CD4-positive, alpha-beta T cell treated with Interferon gamma for 1 hour (primary cell): ENCODE data around the gene ZNF790.

ENCODE experiments used
- DNase-seq: peaks from one replicate; pipeline ENCODE4 v3.0.0-alpha.2; 2020

ZNF790 gene

GRCh38 chr19:36837906-36838783, at the start of gene ZNF790:
TSS of gene ZNF790 (minus strand) at chr19:36838387. CDS start at chr19:36825619, 12,768 bp downstream.
- peak; percentile 86 for DNase-seq

GRCh38 chr19:36876993-36877938, 39.1 kb upstream of the ZNF790 start:
- DNase-seq, result no peak

GRCh38 chr19:36851898-36852297, 13.7 kb upstream of the ZNF790 start:
- DNase-seq, result no peak

- peak; percentile 87 for DNase-seq
Measured at GRCh38 chr19:36850559-36851442, 12.6 kb upstream of the ZNF790 start, which contains the start of gene ZNF345. TSS of gene ZNF345 (plus strand) at chr19:36850876. CDS start at chr19:36876831, 25,955 bp downstream.

GRCh38 chr19:36849701-36850558, 11.7 kb upstream of the ZNF790 start:
- DNase-seq, result peak; percentile 88

- DNase-seq, result no peak
Measured at GRCh38 chr19:36847968-36848367, 9.8 kb upstream of the ZNF790 start.

- no peak for DNase-seq
Measured at GRCh38 chr19:36838784-36839324, 667 bp upstream of the ZNF790 start.

GRCh38 chr19:36837176-36837905, 846 bp downstream of the ZNF790 start:
- DNase-seq, result no peak

- no peak for DNase-seq
Measured at GRCh38 chr19:36833430-36833829, 4.8 kb downstream of the ZNF790 start.

GRCh38 chr19:36821758-36822157, 16.4 kb downstream of the ZNF790 start:
- DNase-seq, result no peak

- DNase-seq, result no peak
Measured at GRCh38 chr19:36819130-36819630, 19.0 kb downstream of the ZNF790 start.

GRCh38 chr19:36807029-36807428, 31.2 kb downstream of the ZNF790 start:
- no peak for DNase-seq

GRCh38 chr19:36805364-36805763, 32.8 kb downstream of the ZNF790 start:
- no peak for DNase-seq

GRCh38 chr19:36797786-36798108, 40.4 kb downstream of the ZNF790 start:
- DNase-seq, result no peak

- no peak for DNase-seq
Measured at GRCh38 chr19:36796714-36796992, 41.5 kb downstream of the ZNF790 start.

- DNase-seq, result peak; percentile 26
Measured at GRCh38 chr19:36791420-36792141, 46.6 kb downstream of the ZNF790 start.

- DNase-seq, result no peak
Measured at GRCh38 chr19:36775768-36776167, 62.4 kb downstream of the ZNF790 start.

GRCh38 chr19:36773223-36773579, 65.0 kb downstream of the ZNF790 start:
- no peak for DNase-seq

GRCh38 chr19:36772311-36773222, 65.6 kb downstream of the ZNF790 start, which contains the start of gene ZNF850:
TSS of gene ZNF850 (minus strand) at chr19:36772807. CDS start at chr19:36762606, 10,201 bp downstream.
- DNase-seq, result peak; percentile 90
